Activated CD4-positive, CD25-positive, alpha-beta regulatory T cell treated with anti-CD3 and anti-CD28 coated beads, Interleukin-2, amount 50 U/mL, for 16 hours (primary cell): Measurements from ENCODE around the gene RTN4.

Experiments used
- DNase-seq: peaks from one replicate; pipeline ENCODE4 v3.0.0-alpha.2; 2020; ENCODE audit warnings: low read depth, low spot score

Gene RTN4

DNA sequence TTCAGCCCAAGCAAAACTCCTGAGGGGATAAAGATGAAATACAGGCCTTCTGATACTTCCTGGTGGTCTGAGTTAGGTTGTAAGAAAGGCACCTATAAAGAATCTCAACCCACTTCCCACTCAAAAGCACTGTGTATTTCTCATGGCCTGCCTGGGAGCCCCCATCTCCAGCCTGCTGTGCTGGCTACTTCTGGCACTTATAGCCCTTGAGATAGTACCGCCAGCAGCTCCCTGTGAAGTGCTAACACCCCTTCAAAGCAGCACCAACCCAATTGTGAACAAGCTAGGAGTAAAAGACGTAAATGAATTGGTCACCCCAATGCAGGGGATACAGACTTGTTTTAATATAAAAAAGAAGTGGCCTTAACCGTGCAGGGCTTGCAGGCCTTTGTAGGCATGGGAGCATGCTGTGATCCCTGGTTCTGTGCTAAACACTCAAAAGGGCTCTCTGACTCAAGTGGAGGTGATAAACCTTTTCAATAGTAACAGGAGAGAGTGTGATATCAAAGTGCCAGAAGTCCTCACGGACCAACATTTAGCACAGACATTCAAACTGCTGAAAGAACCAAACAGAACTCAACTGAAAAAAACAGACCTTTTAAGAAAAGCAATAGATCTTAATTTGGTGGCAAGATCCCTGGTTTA is 80.8 kb downstream of the RTN4 start:
- no peak for DNase-seq

DNA sequence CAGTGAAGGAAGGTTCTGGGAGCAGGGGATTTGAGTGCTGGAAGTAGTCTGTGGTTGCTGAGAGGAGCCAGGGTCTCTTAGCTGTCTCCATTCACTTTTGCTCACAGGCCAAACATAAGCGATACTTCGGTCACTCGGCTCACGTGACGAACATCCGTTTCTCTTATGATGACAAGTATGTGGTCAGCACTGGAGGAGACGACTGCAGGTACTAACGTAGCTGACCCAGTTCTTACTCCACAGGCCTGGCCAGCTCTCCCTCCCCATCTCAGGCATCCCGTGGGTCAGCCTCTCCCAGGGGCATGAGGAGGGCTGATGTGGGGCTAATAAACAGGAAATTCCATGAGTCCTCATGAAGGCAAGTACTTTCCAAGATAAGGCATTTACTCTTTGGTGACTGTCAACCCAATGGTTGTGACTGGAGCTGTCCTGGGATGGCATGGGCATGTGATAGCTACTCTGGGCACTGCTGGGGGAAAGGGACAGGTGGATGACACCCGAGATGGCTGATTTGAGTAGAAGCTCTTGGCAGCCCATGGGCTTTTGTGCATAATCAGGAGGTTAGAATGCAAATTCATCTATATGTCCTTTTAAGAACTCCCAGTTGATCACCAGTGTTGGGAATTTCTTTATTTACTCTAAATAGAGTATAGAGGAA is 81.6 kb downstream of the RTN4 start:
- no peak for DNase-seq

DNA sequence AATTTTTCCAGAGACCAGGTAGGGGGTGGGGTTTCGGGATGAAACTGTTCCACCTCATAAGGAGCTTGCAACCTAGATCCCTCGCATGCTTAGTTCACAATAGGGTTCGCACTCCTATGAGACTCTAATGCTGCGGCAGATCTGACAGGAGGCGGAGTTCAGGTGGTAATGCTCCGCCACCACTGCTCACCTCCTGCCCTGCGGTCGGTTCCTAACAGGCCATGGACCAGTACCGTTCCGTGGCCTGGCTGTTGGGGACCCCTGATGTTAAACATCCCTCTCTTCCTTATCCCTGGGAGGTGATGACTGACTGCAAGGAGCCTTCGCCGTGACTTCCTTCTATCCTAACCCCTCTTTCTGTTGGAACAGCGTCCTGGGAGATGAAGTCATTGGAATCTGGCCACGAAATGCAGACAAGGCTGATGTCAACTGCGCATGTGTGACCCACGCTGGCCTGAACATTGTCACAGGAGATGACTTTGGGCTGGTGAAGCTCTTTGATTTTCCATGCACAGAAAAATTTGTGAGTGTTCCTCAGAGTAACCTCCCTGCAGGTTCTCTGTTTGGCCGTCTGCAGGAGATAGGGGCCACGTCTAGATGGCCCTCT is 82.4 kb downstream of the RTN4 start:
- no peak for DNase-seq

DNA sequence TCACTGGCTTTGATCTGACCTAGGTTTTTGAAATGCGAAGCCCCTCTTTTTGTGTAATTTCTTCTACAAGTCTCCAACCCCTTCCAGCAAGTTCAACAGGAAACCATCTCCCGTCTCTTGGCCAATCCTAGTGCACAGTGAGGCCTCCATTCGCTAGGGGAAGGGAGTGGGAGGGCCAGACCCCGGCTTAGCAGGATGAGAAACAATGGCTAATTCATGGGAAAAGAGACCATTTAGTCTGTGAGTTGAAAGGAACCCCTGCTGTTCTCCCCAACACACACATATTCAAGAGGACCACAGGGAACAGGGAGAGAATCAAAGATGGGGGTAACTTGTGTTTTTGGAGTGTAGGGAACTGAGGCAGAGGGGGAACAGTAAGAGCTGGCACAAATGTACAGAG is 83.0 kb downstream of the RTN4 start:
- DNase-seq = no peak

DNA sequence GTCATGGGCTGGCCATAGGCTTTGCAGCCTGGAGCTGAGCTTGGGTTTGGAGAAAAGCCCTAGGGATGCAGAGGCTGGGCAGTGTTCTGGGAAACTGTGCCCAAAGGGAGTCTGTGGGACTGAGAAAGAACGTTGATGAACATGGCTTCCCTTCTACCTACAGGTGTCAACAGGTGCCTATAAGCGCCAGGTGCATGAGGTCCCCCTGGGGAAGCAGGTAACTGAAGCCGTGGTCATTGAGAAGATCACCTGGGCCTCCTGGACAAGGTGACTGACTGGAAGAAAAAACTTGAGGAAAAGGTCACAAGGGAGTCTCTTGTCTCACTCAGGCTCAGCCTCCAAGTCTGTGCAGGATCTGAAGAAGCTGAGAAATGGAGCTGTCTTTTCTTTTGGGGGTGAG is 83.4 kb downstream of the RTN4 start:
- DNase-seq = no peak

DNA sequence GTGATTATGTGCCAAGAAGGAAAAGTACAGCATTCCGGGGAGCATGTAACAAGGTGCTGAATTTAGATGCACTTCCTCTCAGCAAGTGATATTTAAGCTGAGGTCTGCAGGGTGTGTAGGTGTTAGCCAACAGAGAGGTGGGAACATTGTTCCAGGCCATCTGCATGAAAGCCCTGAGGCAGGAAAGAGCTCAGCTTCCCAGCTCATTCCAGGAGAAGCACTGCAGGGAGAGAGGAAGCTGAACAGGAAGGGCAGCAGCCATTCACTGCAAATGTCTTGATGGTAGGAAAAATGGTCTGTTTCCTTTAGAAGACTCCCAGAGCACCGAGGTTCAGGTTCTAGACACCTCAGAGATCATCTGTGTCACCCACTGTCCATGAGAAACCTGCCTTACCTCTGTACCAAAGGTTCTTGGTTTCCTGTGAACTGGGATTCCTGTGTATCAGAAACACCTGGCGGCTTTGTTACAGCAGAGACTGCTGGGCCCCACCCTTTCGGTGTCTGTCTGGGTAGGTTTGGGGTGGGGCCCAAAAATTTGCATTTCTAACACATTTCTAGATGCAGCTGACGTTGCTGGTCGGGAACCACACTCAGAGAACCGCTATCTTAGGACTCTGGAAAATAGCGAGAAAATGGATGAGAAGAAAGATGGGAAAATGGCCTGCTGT is 84.0 kb downstream of the RTN4 start:
- DNase-seq = no peak

DNA sequence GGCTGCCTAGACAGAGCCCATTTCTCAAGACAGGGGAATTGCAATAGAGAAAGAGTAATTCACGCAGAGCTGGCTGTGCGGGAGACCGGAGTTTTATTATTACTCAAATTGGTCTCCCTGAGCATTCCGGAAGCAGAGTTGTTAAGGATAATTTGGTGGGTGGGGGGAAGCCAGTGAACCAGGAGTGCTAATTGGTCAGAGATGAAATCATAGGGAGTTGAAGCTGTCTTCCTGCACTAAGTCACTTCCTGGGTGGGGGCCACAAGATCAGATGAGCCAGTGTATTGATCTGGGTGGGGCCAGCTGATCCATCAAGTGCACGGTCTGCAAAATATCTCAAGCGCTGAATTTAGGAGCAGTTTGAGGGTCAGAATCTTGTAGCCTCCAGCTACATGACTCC is 84.8 kb downstream of the RTN4 start:
- no peak for DNase-seq

DNA sequence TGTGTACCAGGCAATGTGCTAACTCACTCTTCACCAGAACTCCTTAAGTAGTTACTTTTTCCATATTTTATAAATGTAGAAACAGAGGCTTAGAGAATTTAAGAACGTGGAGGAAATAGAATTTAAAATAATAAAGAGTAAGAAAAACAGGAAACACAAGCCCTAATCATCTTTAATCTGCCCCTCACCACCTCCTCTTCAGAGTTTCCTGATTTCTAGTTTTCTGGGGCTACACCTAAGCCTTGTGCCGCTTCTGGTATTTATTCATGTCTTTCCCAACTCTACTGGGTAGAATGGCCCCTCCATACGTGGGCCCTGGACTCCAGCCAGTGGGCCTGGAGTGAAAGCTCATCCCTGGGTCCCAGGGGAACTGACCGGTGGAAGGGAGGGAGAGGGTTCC is 85.4 kb downstream of the RTN4 start:
- no peak for DNase-seq

DNA sequence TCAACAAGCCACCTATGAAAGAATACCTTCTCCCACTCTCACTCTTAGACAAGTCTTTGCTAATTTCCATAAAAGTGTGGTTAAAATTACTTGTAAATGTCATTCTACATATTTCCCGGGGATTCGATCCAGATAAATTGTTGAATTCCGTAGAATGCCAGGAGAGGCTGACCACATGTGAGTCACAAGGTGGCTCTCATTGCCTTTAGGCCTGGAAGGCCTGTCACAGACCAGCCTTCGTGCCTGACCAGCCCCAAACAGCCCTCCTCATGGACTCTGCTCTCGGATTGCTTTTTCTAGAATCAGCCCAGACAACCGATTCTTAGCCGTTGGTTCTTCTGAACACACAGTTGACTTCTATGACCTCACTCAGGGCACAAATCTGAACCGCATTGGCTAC is 86.0 kb downstream of the RTN4 start:
- no peak for DNase-seq

DNA sequence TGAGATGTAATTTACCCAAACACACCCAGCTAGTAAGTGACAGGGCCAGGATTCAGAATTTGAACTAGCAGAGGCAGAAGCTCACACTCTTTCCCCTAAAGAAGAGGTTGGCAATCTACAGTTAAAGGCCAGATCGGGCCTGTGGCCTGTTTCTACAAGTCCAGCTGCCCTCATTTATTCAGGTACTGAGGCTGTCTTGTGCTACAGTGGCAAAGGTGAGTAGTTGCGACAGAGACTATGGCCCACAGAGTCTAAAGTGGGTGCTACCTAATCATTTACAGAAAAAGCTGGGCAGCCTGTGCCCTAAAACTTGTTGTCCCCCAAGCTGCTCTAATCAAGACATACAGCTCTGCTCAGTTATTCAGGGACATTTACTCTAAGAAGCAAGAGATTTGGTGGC is 86.8 kb downstream of the RTN4 start:
- DNase-seq = no peak

DNA sequence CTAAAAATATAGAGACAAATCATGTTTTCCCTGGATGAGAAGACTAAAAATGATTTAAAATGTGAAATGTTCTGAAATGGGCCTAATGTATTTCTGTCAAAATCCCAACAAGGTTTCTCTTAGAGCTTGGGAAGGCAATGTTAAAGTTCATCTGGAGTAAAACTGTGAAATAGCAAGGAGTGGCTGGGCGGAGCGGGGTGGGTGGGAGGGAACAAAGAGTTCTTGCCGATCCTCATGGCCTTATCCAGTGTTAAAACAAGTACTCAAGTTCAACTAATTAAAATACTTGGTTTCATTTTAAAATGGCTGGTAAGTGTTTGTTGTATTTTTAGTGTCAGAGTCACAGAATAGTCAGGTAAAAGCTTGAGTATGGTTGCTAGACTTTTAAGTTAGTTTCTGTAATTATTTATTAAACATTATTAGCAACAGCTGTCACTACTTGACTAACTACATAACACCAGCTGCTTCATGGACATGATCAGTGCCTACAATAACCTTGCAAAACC is 87.3 kb downstream of the RTN4 start:
- DNase-seq = no peak

DNA sequence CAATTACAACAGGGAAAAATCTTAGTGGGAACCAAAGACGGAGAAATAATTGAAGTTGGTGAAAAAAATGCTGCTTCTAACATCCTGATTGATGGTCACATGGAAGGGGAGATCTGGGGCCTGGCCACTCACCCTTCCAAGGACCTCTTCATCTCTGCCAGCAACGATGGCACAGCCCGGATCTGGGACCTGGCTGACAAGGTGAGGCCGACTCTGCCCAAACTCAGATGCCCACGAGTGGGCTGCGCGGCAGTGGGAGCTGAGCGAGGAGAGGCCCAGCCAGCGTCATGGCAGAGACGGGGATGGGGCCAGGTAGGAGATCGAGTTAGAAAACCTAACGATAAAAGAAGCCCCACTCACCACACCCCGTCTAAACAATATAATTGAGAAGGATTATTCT is 87.7 kb downstream of the RTN4 start:
- DNase-seq = no peak

DNA sequence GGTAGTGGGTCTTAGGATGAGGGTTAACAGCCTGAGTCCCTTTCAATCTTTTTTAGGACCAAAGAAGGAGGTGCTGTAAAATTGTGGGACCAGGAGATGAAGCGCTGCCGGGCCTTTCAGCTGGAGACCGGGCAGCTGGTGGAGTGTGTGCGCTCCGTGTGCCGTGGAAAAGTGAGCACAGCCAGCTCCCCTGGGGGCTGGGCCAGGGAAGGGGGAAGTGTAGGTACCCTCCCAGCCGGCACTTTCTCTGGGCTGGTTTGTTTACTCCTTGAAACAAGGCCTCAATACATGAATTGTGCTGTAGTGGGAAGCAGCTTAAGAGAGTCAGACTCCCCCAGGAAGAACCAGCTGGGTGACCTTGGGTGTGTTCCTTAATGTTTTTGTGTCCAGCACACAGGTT is 90.1 kb downstream of the RTN4 start:
- no peak for DNase-seq

DNA sequence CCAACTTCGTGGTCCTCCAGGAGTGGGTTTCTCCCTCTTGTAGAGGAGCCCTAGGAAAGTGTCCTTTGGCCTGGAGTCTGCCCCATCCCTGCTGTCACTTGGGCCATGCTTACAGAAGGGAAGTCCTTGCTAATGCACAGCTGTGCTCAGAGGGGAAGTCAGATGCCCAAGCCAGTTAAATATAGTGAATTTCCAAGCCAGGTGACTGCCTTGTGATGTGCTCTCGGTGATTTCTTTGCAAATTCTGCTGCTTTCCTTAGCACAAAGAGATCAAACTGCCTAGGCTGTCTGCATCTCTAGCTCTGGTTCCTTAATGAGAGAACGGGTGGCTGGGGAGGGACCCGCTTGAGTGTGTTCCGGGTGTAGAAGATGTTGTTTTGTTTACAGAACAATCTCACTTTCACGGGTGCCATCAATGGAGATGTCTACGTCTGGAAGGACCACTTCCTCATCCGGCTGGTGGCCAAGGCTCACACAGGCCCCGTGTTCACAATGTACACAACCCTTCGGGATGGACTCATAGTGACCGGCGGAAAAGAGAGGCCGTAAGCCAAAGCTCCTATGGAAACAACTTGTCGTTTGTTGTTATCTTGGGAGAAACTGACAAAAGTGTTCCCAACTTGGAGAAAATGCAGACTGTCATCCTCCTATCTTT is 91.4 kb downstream of the RTN4 start:
- no peak for DNase-seq

DNA sequence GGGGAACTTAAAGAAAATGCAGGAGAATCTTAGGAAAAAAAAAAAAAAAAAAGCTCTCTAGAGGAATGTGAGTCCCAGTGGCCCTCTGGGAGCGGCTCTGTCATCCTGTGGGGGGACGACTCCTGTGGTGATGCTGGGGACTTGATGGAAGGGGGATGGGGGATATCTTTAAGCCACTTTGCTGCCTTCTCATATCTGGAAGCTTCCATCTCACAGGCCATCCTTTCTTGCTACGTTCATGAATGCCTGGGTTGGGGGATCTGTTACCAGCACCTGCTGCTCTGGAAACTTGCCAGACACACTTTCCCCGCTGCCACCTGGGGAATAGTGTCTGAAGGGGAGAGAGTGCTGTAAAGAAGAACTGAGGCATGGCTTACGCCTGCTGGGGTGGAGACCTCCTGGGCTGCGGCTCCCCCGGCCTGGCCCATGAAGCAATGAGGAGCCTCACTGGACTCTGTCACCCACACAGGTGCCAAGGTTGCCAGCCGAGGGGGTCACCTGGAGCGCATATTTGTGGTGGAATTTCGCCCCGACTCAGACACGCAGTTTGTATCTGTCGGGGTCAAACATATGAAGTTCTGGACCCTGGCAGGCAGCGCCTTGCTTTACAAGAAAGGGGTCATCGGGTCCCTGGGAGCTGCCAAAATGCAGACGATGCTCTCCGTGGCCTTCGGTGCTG is 92.8 kb downstream of the RTN4 start:
- no peak for DNase-seq

DNA sequence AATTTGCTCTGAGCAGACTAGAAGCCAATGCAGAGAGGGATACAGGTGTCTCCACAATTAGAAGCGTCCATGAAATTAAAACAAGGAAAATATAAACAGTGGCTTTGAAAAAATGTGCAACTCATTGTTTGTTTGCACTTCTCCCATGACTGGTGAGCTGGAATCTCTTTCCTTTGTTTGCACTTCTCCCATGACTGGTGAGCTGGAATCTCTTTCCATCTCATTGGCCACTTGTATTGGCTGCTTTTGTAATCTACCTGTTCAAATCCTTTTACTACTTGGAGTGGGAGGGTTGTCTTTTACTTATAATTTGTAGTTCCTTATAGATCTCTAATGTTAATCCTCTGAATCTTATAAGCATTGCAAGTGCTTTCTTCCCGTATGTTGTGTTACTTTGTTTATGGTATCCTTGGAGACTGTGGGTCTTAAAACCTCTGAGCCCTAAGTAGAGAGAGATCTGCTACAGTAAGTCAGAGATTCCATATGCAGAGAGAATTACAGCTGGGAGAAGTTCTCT is 94.1 kb downstream of the RTN4 start:
- no peak for DNase-seq

DNA sequence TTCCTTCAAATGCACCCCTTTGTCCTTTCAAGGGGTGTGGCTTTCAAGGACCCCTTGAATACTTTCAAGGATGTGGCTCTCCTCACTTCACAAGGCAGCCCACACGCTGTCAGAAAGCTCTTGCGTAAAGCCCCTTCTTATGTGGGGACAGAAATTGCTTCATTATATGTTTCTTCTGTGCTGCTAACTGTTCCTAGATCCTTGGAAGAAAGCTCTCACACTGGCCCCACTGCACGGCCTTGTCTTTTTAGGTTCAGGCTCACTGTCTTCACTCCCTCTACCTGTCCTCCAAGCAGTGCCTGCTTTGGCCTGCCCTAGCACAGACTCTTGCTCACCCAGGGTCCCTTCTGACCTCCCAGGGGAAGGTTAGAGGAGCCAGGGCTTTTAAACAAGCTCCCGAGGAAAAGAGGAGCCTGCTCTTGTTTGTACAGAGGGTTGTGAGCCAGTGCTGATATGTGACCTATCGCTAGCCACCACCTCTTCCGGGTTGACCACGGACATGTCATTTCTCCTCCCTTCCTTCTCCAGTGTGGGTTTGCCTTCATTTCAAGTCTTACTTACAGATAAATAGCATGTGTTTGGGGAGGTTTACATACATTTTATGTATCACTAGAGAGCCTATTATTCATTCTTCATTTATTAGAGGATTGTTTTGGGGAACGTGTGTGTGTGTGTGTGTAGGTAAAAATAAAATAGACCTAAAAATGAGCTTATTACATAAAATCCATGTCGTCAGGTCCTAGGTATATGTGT is 94.7 kb downstream of the RTN4 start:
- DNase-seq = no peak

DNA sequence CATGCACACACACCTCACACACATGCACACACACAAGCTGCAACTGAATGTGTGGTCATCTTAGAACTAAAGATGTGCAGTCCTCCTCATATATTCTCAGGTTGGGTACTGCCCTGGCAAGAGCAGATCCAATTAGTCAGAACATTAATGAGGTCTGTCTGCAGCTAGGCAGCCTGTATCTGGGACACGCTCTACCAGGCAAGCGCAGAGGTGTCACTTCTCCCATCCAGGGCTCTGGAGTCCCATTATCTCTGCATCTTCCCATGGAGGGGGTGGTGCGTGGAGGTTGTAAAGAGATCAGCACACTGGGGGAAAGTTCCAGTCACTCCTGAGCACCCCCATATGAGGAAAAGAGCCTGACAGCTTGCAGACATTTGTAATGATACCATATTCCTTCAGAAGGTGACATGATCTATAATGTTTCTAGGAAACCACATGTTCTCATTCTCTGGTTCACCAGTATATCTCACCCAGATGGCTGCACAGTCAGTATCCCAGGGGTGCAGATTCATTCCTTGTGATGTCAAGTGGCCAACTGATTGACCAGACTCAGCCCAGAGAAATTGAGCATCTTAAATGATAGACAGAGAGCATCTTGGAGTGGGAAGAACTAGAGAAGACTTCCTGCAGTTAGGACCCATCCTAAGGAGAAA is 95.4 kb downstream of the RTN4 start:
- DNase-seq = no peak

DNA sequence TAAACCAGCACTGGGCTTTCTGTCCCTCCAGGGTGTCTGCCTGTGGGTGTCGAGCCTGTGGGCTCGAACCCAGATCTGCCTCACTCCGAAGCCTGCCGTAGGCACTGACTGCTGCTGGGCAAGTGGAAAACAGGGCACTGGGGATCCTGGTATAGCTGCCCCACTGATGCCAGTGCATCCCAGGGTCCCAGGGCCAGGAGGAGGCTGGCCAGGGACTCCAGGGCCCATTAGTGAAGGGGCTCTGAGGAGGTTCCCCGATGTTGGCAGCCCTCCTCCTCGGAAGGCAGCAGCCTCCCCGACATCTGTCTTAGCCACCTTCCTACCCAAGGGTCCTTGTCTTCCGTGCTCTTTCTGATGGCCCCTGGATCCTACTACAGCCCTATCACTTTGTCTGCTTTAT is 96.1 kb downstream of the RTN4 start:
- DNase-seq = no peak

DNA sequence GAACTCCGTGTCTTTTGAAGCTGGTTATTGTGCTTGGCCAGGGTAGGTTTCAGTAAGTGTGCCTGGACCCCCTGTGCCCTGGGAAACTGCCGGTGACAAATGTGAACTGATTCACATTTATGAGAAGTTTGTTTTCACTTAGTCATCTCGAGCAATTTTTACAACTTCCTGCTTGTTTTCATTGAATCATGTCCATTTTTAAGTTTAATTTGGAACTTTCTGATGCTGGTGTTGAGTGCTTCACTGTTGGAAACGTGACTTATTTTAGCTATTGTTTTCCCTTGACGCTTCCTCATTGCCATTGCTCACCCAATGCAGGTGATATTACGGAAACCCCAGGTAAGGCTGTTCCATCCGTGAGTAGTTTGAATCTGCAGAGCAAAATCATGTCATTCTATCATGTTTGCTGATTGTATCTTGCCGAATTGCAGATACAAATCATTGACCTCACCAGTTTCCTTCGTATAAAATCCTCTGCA is 97.2 kb downstream of the RTN4 start:
- no peak for DNase-seq
